Activated naive CD8-positive, alpha-beta T cell treated with anti-CD3 and anti-CD28 coated beads, Interleukin-2, amount 10 ng/mL, durations not matched to agents 7 days and 5 days (primary cell): Measurements from ENCODE around the gene ABL1. TPM values are rescaled to one million over a fixed set of nuclear protein-coding genes. Genes with fewer than 3 reads are reported as not detected.

Source experiments
- ATAC-seq: fragments of 150-1000 bp; cut with Tn5 transposase; one replicate; pipeline ENCODE4 v1.10.0; 2021; ENCODE audit warnings: low read depth, moderate library complexity
- POLR2A ChIA-PET: fragments of 350-600 bp; sonication (Branson Sonifier 250); formaldehyde crosslinking; loops from one replicate; lab custom pipeline; 2021; ENCODE audit warnings: antibody characterized with exemption; lab: Charles Lee
- DNase-seq: peaks from one replicate; pipeline ENCODE4 v3.0.0; 2021
- H3K27ac Mint-ChIP-seq: one replicate; pipeline ENCODE4 v1.8.0; 2022; ENCODE audit warnings: mild to moderate bottlenecking, mixed read lengths
- H3K27me3 Mint-ChIP-seq: one replicate; pipeline ENCODE4 v1.8.0; 2022; ENCODE audit warnings: mild to moderate bottlenecking, moderate library complexity, mixed read lengths
- H3K36me3 Mint-ChIP-seq: one replicate; pipeline ENCODE4 v1.8.0; 2021; ENCODE audit warnings: mild to moderate bottlenecking, mixed read lengths
- H3K4me1 Mint-ChIP-seq: one replicate; pipeline ENCODE4 v1.8.0; 2021; ENCODE audit warnings: mixed read lengths
- H3K4me3 Mint-ChIP-seq: one replicate; pipeline ENCODE4 v1.8.0; 2022; ENCODE audit warnings: mild to moderate bottlenecking, moderate library complexity, mixed read lengths
- H3K9me3 Mint-ChIP-seq: one replicate; pipeline ENCODE4 v1.8.0; 2021; ENCODE audit warnings: mixed read lengths
- total RNA-seq, 2 experiments: library from RNA; stranded (reverse); gene quantifications; one replicate each; pipeline ENCODE4 v1.2.3, GENCODE V29; 2021

ABL1 gene
- total RNA-seq, 2 experiments from 2014 or later = 32.9 to 36.2 TPM

DNA sequence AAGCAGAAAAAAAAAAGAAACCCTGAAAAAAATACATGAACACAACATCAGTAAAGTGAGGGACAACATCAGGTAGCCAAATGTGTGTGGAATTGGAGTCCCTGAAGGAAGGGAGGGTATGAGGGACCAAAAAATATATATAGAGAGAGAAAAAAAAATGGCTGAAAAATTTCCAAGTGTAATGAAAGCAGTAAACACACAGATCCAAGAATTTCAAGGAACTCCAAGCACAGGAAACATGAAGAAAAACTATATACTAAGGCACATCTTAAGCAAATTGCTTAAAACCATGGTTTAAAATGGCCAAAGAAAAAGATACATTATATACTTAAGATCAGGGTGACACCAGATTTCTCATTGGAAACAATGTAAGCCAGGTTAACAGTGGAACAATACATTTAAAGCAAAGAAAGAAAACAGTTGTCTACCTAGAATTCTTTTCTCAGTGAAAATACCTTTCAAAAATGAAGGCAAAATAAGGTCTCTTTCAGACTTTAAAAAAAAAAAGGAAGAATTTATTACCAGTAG is 24.4 kb upstream of the ABL1 start:
- Mint-ChIP-seq H3K27ac (no peak overlapping the region), H3K4me3 (no peak overlapping the region), H3K36me3 (peaks cover 8% of the 10 kb centered on the region), H3K9me3 (peaks cover 5% of the 10 kb centered on the region), H3K27me3 (no peaks in the 10 kb centered on the region), H3K4me1 (no peaks in the 10 kb centered on the region)
- no peak for DNase-seq
- no peak for ATAC-seq
- POLR2A ChIA-PET = no interaction called here

DNA sequence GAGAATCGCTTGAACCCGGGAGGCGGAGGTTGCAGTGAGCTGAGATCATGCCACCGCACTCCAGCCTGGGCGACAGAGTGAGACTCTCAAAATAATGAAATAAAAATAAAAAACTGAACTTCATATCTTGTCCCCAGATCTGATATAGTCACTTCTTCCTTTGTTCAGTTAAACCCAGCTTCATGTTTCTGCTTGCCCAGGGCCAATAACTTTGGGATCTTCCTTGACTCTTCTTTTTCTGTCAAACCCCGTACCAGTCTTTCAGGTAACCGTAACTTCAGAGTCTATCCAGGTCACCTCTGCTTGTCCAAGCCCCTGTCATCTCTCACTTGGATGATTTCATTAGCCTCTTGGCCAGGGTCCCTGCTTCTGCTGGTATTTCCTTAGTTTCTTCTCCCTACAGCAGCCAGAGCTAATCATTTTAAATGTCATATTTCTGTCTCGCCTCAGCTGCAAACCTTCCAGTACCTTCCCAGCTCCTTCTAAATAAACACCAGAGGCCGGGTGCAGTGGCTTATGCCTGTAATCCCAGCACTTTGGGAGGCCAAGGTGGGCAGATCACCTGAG is 19.7 kb upstream of the ABL1 start:
- no peaks in the 10 kb centered on the region for H3K27me3 Mint-ChIP-seq
- H3K36me3 Mint-ChIP-seq = peaks cover 6% of the 10 kb centered on the region
- H3K4me3 Mint-ChIP-seq = no peak overlapping the region
- ATAC-seq (no peak), DNase-seq (no peak)
- H3K4me1 Mint-ChIP-seq = no peaks in the 10 kb centered on the region
- peaks cover 6% of the 10 kb centered on the region for H3K9me3 Mint-ChIP-seq
- POLR2A ChIA-PET = no interaction called here
- no peak overlapping the region for H3K27ac Mint-ChIP-seq

DNA sequence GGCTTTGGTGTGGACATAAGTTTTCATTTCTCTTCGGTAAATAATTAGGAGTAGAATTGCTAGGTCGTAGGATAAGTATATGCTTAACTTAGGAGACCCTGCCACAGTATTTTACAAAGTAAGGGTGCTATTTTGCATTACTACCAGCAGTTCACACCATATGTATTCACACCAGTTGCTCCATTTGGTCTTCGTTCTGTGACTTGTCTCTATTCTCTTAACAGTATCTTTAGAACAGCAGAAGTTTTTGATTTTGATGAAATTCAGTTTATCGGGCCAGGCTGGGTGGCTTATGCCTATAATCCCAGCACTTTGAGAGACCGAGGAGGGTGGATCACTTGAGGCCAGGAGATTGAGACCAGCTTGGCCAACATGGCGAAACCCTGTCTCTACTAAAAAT is 17.1 kb upstream of the ABL1 start:
- POLR2A ChIA-PET = no interaction called here
- Mint-ChIP-seq H3K4me3 (no peak overlapping the region), H3K36me3 (peaks cover 3% of the 10 kb centered on the region), H3K27ac (no peak overlapping the region), H3K9me3 (peaks cover 3% of the 10 kb centered on the region), H3K27me3 (no peaks in the 10 kb centered on the region), H3K4me1 (no peaks in the 10 kb centered on the region)
- ATAC-seq = no peak
- no peak for DNase-seq

DNA sequence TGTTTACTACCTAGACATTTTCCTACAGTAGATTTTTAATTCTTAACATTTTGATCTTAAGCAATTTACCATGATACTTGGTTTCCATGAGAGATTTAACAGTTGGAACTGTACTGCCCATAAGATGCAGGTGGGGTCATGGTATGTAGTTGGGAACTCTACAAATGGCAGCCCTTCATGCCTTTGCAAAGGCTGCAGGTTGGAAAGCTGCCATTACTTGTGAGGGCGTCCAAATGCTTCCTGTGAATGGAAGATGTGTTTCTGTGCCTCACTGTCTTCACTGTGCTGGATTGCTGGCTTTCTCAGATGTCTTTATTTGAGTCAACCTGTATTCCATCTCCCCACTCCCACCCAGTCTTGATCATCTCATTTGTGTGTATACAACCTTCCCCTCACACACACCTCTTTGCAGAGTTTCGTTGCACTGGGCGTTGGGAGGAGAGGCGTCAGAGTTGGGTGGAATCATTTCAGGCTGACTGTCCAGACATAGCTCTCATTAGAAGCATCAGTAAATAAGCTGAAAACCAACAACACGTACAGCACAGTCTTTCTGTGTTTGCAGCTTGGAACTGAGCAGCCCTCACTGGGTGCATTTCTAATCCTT is 14.8 kb upstream of the ABL1 start:
- no peak for ATAC-seq
- POLR2A ChIA-PET = no interaction called here
- Mint-ChIP-seq H3K4me3 (no peak overlapping the region), H3K27me3 (no peaks in the 10 kb centered on the region), H3K36me3 (peaks cover 3% of the 10 kb centered on the region), H3K4me1 (peaks cover 3% of the 10 kb centered on the region), H3K27ac (no peak overlapping the region), H3K9me3 (peaks cover 3% of the 10 kb centered on the region)
- no peak for DNase-seq

DNA sequence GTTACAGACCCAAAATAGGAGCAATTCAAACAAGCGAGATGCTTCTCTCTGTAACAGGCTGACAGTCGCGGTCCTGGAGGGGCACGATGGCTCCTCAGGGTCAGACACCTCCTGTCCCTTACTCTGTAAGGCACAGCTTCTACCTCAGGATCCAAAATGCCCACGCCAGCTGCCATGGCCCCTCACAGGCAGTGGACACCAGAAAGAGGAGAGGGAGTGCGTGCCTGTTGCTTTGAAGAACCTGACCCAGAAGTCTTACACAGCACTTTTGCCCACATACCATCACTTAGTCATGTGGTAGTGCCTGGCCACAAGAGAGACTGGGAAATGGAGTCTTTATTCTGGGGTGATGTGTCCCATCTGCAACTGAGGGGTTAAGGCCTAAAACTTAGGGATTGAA is 11.6 kb upstream of the ABL1 start:
- Mint-ChIP-seq H3K27me3 (no peaks in the 10 kb centered on the region), H3K9me3 (no peaks in the 10 kb centered on the region), H3K27ac (no peak overlapping the region), H3K36me3 (no peaks in the 10 kb centered on the region), H3K4me1 (peaks cover 3% of the 10 kb centered on the region), H3K4me3 (no peak overlapping the region)
- POLR2A ChIA-PET = no interaction called here
- ATAC-seq = no peak
- no peak for DNase-seq

DNA sequence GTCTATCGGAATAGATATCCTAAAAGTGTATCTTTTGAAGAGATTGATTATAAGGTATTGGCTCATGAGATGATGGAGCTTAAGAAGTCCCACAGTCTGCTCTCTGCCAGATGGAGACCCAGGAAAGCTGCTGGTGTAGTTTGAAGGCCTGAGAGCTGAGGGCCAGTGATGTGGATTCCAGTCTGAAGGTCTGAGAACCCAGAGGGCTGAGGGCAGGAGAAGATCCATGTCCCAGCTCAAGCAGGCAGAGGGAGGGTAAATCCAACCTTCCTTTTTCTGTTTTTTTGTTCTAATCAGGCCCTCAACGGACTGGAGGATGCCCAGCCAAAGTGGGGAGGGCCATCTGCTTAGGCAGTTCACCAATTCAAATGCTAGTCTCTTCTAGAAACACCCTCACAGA is 11.0 kb upstream of the ABL1 start:
- no peak for ATAC-seq
- Mint-ChIP-seq H3K9me3 (no peaks in the 10 kb centered on the region), H3K27ac (no peak overlapping the region), H3K4me3 (no peak overlapping the region), H3K4me1 (peaks cover 3% of the 10 kb centered on the region), H3K36me3 (no peaks in the 10 kb centered on the region), H3K27me3 (no peaks in the 10 kb centered on the region)
- POLR2A ChIA-PET = no interaction called here
- DNase-seq = no peak

DNA sequence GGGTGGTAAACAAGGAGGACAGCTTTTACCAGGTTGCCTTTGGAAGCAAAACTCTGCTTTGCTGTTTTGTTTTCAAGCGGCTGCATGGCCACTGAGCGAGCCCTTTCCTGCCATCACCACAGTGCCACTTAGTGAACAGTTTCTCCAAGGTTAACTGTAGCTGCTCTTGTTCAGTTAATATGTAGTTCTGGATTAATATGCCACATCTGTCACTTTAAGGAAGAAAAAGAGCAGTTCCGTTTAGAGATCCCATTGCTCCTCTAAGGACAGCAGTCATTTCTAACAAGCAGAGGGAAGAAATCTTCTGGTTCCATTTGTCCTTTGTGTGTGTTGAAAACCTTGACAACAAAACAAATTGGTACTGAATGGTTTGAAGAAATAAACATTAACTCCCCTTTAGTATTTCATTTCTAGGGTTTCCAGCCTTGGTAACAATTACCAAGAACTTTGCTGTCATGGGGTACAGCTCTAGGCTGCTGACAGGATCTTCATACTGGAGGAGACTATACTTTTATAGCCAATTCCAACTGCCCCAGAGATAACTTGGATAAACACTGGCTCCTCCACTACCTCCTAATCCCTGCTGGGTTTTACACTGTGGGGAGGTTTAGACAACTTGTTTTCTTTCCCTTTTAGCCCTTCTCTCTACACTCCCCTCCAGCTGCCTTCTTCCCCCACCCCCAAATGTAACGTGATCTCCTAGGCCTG is 10.3 kb upstream of the ABL1 start:
- Mint-ChIP-seq H3K4me1 (peaks cover 3% of the 10 kb centered on the region), H3K9me3 (no peaks in the 10 kb centered on the region), H3K4me3 (no peak overlapping the region), H3K27ac (no peak overlapping the region), H3K36me3 (no peaks in the 10 kb centered on the region), H3K27me3 (no peaks in the 10 kb centered on the region)
- POLR2A ChIA-PET = no interaction called here
- DNase-seq (no peak), ATAC-seq (no peak)

DNA sequence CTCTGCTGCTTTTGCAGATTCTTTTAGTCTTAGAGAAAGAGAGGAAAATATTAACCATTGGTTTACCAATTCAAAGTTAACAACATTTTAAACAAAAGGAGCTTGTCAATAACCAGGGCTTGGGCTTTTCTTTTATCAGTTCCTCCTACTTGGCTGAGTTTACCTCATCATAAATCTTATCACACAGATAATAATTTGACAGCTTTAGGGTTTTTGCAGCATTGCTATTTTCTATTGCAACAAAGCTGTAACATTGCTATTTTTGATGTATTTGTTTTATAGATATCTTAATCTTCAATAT is 9.8 kb upstream of the ABL1 start:
- POLR2A ChIA-PET = no interaction called here
- Mint-ChIP-seq H3K9me3 (no peaks in the 10 kb centered on the region), H3K4me3 (no peak overlapping the region), H3K36me3 (no peaks in the 10 kb centered on the region), H3K27ac (no peak overlapping the region), H3K27me3 (no peaks in the 10 kb centered on the region), H3K4me1 (peaks cover 3% of the 10 kb centered on the region)
- ATAC-seq (no peak), DNase-seq (no peak)

DNA sequence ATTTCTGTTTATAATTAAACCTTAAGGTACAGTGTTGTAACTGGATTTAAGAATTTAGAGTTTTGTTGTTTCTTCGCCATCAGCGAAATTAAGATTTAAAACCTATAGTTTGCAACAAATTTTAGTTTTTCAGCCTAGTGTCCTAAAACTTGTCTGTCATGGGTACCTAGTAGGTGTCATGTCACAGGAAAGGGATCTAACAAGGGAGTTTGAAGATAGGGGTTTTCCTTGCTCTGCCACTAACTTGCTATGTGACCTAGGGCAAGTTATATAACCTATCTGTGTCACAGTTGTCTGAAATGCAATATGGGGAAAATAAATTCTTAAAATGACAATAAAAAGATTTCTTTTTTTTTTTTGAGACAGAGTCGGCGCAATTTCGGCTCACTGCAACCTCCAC is 9.2 kb upstream of the ABL1 start:
- DNase-seq = no peak
- POLR2A ChIA-PET = no interaction called here
- peaks cover 3% of the 10 kb centered on the region for H3K4me1 Mint-ChIP-seq
- no peaks in the 10 kb centered on the region for H3K9me3 Mint-ChIP-seq
- no peaks in the 10 kb centered on the region for H3K27me3 Mint-ChIP-seq
- no peak overlapping the region for H3K27ac Mint-ChIP-seq
- no peaks in the 10 kb centered on the region for H3K36me3 Mint-ChIP-seq
- no peak overlapping the region for H3K4me3 Mint-ChIP-seq
- no peak for ATAC-seq

DNA sequence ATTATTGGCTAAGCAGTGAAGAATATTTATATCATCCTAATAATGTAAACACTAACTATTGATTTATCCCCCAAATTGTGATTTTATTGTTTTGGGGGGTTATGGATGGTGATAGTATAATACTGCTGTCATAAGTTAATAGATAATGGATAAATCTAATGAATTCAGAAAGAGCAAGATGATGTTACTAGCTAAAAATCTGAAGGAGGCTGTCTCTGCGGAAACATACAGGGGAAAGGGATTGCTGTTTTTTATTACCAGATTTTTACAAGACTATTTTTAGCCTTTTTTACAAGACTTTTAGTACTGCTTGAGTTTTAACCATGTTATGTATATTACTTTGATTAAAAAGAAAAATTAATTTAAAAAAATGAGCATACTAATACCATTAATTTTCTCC is 5.3 kb upstream of the ABL1 start:
- ATAC-seq = no peak
- no peak for DNase-seq
- Mint-ChIP-seq H3K36me3 (no peaks in the 10 kb centered on the region), H3K4me3 (no peak overlapping the region), H3K9me3 (no peaks in the 10 kb centered on the region), H3K4me1 (peaks cover 9% of the 10 kb centered on the region), H3K27ac (no peak overlapping the region), H3K27me3 (peaks cover 4% of the 10 kb centered on the region)
- POLR2A ChIA-PET = no interaction called here

DNA sequence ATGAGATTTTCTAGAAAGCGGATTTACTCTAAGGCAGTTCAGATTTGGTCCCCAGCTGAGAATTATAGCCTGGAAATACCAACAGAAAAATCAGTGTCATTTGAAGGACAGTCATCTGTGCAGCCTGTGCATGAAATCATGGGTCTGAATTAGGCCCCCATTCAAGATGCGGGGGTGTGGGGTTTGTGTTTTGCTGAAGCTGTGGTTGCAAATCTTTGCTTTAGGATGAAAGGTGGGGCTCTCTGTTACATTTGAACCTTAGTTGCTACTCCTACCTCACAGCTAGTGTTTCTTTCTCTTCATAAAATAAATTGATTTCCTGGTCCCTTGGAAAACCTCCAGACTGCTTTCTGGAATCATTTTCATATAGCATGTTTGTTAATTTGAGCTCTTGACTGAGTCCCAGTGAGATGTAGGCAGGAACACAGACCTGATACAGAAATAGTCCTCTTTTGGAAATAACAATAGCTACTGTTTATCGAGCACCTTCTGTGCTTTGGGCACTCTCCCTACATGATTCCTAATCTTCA is 4.8 kb upstream of the ABL1 start:
- Mint-ChIP-seq H3K9me3 (no peaks in the 10 kb centered on the region), H3K27ac (no peak overlapping the region), H3K36me3 (no peaks in the 10 kb centered on the region), H3K4me1 (peaks cover 9% of the 10 kb centered on the region), H3K4me3 (no peak overlapping the region), H3K27me3 (peaks cover 4% of the 10 kb centered on the region)
- POLR2A ChIA-PET = interaction anchor here (0.6 kb wide), 1 partner anchor 704 kb away, joined by 3 read pairs; no protein-coding TSS in a partner anchor
- DNase-seq (no peak), ATAC-seq (no peak)

DNA sequence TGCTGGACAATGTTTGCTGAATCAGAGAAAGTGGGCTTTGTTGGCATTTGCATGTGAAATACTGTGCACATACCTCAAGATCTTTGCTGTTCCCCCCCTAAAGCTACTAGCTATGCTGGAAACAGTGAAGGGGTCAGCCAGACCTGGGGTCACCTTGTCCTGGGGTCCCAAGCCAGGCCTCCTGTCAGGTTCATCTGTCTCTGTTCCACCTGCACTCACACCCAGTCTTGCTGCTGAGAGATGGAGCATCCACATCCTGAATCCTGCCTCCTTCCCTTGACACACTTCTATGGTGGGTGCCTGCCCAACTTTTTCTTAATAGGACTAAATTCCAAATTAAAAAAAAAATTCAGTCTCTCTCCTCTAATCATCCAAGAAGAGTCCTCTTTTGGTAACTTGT is 4.0 kb upstream of the ABL1 start:
- peaks cover 12% of the 10 kb centered on the region for H3K4me1 Mint-ChIP-seq
- POLR2A ChIA-PET = interaction anchor here (0.6 kb wide), 1 partner anchor 703 kb away, joined by 3 read pairs; no protein-coding TSS in a partner anchor
- H3K27ac Mint-ChIP-seq = no peak overlapping the region
- no peaks in the 10 kb centered on the region for H3K36me3 Mint-ChIP-seq
- DNase-seq (no peak), ATAC-seq (no peak)
- H3K27me3 Mint-ChIP-seq = peaks cover 4% of the 10 kb centered on the region
- no peak overlapping the region for H3K4me3 Mint-ChIP-seq
- H3K9me3 Mint-ChIP-seq = no peaks in the 10 kb centered on the region

DNA sequence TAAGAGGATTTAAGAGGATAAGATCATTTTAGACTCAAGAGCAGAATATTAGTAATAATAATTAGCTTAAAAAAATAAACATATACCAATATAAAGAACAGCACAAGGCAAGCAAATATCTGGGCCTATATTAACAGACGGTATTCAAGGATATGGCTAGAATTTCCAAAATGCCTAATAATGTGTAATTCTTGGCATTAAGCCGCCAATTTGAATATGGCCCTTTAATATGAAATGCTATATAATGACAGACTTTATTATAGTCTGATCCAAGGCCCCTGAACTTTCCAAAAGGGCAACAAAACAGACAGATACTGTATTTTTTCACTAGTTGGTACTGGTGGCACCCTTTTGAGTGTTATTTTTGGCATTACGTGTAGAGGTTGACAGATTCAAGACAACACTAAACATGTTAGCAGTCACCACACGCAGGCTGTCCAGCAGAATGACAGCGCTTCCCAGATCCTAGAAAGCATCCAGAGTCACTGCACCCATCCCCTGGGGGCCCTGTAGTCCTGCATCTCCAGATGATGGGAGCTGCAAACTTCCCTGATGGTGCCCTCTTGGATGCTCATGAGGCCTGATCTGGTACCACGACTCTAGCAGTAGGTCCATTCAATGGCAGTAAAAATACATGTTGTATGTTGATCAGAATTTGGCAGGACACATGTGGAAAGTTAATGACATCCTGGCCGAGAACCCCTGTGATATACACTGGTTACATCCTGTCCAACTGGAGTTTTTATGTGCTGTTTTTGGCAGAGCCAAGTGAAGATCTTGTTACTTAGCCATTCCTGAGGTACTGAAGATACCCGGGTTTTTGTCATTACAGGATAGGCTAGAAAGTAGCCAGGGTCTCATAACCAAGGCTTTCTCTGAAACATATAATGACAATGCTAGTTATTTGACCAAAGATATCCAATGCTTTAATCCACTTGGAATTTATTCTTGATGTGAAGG is 1.7 kb upstream of the ABL1 start:
- DNase-seq (no peak), ATAC-seq (no peak)
- Mint-ChIP-seq H3K4me1 (peaks cover 19% of the 10 kb centered on the region), H3K27ac (no peak overlapping the region), H3K36me3 (no peaks in the 10 kb centered on the region), H3K27me3 (peaks cover 4% of the 10 kb centered on the region), H3K9me3 (no peaks in the 10 kb centered on the region), H3K4me3 (no peak overlapping the region)
- POLR2A ChIA-PET = no interaction called here
